Measurements from ENCODE around the gene CLCN5.

The CLCN5 gene

DNA sequence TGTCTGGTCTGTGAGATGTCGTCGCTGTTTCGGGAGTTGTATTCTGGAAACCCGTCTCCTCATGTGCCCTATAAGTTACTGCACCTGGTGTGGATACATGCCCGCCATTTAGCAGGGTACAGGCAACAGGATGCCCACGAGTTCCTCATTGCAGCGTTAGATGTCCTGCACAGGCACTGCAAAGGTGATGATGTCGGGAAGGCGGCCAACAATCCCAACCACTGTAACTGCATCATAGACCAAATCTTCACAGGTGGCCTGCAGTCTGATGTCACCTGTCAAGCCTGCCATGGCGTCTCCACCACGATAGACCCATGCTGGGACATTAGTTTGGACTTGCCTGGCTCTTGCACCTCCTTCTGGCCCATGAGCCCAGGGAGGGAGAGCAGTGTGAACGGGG lies 41.7 kb upstream of the CLCN5 start:
- DNase-seq (ENCODE audit: low read depth), result no peak
- TF ChIP-seq, protein P1, sequence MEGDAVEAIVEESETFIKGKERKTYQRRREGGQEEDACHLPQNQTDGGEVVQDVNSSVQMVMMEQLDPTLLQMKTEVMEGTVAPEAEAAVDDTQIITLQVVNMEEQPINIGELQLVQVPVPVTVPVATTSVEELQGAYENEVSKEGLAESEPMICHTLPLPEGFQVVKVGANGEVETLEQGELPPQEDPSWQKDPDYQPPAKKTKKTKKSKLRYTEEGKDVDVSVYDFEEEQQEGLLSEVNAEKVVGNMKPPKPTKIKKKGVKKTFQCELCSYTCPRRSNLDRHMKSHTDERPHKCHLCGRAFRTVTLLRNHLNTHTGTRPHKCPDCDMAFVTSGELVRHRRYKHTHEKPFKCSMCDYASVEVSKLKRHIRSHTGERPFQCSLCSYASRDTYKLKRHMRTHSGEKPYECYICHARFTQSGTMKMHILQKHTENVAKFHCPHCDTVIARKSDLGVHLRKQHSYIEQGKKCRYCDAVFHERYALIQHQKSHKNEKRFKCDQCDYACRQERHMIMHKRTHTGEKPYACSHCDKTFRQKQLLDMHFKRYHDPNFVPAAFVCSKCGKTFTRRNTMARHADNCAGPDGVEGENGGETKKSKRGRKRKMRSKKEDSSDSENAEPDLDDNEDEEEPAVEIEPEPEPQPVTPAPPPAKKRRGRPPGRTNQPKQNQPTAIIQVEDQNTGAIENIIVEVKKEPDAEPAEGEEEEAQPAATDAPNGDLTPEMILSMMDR (conservative IDR thresholded peaks at IDR 0.05; ENCODE audit: low read depth, low read length), result no peak
- H3K4me3 ChIP-seq (ENCODE audit: low read length), result no peak overlapping the region

DNA sequence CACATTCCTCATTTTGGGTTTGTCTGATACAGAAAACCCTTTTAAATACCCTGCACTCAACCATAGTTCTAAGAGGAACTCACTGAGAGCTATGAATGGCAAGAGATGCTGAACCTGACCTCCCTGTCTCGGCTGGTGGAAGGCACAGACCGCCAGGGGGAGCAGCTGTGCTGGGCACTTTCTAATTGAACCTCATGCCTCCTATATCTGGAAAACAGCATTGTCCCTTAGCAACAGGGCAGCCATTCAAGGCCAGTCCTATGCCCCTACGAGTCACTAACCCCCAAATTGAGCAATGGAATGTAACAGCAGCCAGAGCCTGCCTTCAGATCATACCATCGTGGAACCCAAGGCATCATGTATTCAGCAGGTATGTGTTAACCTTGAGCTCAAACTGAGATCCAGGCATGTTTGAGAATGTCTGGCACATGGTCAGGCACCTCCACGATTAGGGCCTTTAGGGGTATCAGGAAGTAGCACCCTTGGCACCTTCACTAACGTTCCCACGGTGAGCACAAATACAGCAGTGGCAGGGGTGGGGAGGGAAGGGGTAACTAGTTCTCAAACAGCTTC lies 38.0 kb upstream of the CLCN5 start:
- DNase-seq (ENCODE audit: low read depth), result no peak
- no peak overlapping the region for H3K4me3 ChIP-seq (ENCODE audit: low read length)
- TF ChIP-seq, protein P1 (conservative IDR thresholded peaks at IDR 0.05; ENCODE audit: low read depth, low read length), result peak; percentile 83

DNA sequence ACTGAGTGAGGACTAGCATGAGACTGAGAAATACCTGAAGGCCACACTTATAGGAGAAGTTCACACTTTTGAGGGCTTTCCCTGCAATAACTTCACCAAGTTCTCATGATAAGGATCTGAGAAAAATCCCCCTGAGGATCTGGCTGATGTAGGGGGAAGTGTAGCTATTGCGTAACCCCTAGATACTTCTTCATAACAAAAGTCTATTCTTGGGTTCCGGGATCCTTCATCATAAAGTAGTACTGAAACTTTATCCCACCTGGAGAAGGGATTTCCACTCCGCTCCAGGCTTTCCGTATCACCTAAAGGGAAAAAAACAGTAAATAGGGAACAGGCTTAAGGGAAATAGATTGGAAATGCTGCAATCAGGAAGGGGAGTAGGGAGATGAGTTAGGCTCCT lies 29.9 kb upstream of the CLCN5 start:
- DNase-seq (ENCODE audit: low read depth), result no peak
- TF ChIP-seq, protein P1 (conservative IDR thresholded peaks at IDR 0.05; ENCODE audit: low read depth, low read length), result no peak
- no peak overlapping the region for H3K4me3 ChIP-seq (ENCODE audit: low read length)

DNA sequence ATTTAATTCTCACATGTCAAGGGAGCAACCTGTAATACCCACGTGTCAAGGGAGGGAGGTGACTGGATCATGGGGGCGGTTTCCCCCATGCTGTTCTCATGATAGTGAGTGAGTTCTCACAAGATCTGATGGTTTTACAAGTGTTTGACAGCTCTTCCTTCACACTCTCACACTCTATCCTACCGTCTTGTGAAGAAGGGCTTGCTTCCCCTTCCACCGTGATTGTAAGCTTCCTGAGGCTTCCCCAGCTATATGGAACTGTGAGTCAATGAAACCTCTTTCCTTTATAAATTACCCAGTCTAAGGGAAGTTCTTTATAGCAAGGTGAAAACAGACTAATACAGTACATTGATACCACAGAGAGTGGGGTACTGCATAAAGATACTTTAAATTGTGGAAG lies 25.4 kb upstream of the CLCN5 start:
- DNase-seq (ENCODE audit: low read depth), result no peak
- TF ChIP-seq, protein P1 (conservative IDR thresholded peaks at IDR 0.05; ENCODE audit: low read depth, low read length), result no peak
- H3K4me3 ChIP-seq (ENCODE audit: low read length), result no peak overlapping the region

DNA sequence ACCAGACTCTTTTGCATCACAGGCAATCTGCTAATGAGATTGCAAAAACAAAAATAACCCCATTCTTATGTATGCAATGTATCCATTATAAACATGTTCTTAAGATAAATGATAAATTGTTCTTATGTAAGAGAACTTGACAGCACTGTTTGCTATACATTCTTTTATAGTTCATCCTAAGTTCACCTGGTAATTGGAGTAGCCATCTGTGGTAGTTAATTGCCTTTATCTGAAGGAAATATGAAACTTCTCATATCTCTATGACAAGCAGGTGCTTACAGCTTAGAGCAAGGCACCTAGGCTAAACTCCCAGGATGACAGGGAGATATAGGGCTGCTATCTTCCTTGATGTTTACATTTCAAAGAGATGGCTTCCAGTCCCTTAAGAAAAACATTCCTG lies 21.3 kb upstream of the CLCN5 start:
- H3K4me3 ChIP-seq (ENCODE audit: low read length), result no peak overlapping the region
- no peak for DNase-seq (ENCODE audit: low read depth)
- TF ChIP-seq, protein P1 (conservative IDR thresholded peaks at IDR 0.05; ENCODE audit: low read depth, low read length), result no peak

DNA sequence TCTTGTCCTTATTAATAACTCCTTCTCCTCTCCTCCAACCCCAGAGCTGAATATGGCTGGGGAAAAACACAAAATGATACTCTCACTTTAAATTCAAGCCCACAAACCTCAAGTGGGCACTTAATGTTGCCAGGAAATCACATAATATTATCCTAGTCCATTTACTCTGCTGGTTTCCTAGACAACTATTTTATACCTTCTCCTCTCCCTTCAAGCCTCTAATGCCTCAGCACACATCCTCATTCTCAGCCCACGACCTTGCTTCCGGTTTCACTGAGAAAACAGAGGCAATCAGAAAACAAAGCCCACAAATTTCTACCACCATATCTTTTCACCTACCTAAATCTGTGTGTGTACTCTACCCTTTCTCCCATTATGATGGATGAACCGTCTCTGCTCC lies 12.1 kb upstream of the CLCN5 start:
- TF ChIP-seq, protein P1 (conservative IDR thresholded peaks at IDR 0.05; ENCODE audit: low read depth, low read length), result no peak
- no peak overlapping the region for H3K4me3 ChIP-seq (ENCODE audit: low read length)
- DNase-seq (ENCODE audit: low read depth), result no peak

DNA sequence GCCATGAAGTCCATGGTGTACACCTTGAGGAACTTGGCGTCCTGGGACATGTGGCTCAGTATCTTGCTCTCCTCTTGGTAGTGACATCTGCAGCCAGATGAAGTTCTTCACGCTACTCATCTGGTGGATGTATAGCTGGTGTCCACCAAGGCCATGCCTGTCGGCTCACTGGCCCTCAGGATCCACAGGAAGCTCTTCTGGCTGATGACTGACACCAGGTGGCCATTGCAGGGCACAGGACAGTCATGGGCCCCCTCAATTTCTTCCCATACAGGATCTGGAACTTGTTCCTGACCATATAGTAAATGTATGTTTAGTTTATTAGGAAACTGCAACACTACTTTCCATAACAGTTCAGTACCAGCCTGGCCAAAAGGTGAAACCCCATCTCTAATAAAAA lies 10.3 kb upstream of the CLCN5 start:
- TF ChIP-seq, protein P1 (conservative IDR thresholded peaks at IDR 0.05; ENCODE audit: low read depth, low read length), result no peak
- DNase-seq (ENCODE audit: low read depth), result no peak
- no peak overlapping the region for H3K4me3 ChIP-seq (ENCODE audit: low read length)

All from retinal pigment epithelial cell (primary cell).